Measurements from ENCODE around the gene C1orf198.
A peak's percentile ranks its signal among the peaks of the same experiment; 100 is the strongest.

C1orf198 gene

DNA sequence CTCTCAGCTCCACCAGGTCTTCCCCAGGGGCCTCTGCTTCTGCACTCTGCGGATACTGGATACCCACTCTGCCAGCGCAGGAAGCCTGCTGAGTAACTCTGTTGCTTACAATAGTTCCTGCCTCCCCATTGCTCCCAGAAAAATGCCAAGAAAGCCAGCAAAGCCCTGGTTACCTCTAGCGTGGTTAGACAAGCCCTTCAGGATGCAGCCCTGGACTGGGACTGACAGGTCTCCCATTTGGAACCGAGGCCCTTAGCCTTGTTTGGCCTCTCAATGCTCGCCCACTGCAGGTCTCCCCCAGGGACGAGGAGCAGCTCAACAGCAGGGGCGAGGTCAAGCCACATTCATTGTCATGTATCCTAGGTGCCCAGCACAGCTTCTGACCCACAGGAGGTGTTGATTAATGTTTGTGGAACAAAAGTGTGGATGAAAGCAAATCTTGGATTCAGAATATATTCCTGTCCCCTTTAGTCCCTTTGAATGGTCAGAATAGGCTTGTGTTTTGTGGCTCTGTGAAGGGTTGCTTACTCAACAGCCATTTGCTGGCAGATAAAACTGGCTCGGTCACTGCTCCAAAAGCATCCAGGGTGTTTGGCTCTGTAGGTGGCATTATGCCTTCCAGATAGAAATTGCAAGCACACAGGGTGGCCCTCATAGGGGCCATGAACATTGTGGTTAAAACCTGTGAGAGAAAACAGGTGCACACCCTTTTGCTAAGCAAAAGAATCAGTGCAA, 58.9 kb downstream of the C1orf198 start:
- DNase-seq (ENCODE audit: low spot score) = no peak

DNA sequence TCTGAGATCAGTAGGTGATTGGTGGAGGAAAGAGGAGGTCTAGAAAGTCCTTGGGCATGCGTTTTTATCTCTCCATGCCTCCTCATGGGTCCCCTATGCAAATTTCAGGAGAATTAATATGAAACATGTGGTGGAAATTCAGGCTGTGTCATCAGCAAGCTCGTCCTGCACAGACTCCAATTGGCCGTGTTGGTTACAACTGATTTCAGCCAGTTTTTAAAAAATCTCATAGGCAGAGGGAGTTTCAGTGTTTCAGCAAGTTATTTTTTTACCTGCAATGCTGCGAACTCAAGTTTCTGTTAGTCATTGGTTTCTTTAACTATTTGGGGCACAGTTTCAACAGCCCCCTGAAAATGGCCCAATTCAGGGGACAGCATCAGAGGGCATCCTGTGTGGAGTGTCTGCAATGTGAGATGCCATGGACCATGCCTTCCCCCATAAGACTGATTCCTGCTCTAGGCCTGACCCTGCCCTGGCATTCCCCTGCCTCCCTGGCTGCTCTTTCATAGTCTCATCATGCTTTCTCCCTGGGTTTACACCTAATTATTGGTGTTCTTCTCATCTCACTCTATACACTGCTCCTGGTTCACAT, 59.9 kb downstream of the C1orf198 start:
- DNase-seq (ENCODE audit: low spot score) = no peak

- DNase-seq (ENCODE audit: low spot score) = no peak
Measured at GRCh38 chr1:230807561-230808280, 60.6 kb downstream of the C1orf198 start.

- no peak for DNase-seq (ENCODE audit: low spot score)
Measured at GRCh38 chr1:230807029-230807428, 61.3 kb downstream of the C1orf198 start.

- DNase-seq (ENCODE audit: low spot score) = no peak
Measured at GRCh38 chr1:230806552-230806951, 61.8 kb downstream of the C1orf198 start.

DNA sequence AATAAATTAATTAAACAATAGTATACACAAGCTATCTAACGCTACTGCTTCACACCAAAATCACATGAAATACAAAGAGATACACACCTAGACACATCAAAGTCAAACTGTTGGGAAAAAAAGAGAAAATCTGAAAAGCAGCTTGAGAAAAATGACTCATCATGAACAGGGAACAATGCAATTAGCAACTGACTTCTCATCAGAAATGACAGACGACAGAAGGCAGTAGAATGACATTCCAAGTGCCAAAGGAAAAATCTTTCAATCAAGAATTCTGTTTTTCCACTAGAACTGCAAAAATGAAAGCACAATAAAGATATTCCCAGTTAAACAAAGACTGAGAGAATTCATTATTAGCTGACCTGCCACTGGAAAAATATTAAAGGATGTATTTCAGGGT, 63.9 kb downstream of the C1orf198 start:
- no peak for DNase-seq (ENCODE audit: low spot score)

GRCh38 chr1:230800891-230801840, 67.2 kb downstream of the C1orf198 start:
- no peak for DNase-seq (ENCODE audit: low spot score)

DNA sequence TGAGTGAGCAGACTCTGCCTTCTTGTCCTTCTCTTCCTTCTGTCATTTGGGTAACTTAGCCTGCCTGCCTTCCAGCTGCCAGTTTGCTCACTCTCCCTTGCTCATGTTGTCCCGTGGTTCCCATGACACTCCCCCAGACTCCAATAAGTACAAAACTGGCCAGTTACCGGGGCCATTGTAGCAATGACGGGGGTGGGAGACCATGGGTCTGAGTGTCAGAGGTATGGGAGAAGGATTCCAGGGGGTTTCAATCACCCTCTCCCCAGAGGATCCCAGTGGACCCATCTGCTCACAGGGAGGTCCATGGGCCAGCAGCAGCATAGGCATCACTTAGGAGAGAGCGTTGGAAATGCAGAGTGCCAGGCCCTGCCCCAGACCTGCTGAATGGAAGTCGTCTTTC, 69.8 kb downstream of the C1orf198 start:
- DNase-seq (ENCODE audit: low spot score) = no peak

DNA sequence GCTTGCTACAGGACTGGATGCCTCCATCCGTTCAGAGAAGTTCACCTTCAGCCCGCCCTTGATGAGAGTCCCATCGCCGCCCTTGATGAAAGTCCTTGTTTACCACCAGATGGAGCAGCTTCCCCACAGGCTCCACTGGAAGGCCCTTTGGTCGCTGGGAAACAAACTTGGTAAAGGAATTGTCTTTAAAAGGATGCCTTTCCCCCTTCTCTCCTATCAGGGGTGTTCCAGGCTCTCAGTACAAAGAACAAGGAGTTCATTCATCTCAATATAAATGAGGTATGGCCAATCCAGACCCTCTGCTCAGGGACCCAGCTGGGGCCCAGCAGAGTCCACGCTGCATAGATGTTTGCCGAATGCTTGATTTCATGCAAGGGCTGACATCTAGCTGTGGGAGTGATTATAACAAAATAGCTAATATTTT, 70.4 kb downstream of the C1orf198 start:
- DNase-seq (ENCODE audit: low spot score) = peak; percentile 34

DNA sequence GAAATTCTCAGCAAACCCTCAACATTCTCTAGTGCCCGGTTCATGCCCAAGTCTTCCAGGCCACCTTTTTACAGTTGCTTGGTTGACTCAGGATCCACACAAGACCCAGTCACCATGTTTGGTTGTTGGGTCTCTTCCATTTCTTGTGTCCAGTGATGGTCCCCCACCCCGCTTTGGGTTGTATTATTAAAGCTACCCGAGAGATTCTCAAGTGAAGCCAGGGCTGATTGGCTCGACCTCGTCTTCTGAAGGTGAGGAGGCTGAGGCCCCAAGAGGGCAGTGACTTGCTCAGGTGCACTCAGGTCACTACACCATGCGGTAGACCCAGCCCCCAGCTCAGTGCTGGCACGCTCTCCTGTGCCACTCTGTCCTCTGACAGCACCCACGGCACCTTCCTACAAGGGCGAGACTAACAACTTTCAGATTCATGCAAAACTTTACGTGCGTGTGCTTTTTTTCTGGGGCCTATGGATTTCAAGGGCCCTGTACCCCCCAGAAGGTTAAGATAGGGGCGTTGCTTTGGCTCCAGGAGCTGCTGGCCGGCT, 70.9 kb downstream of the C1orf198 start:
- DNase-seq (ENCODE audit: low spot score) = no peak

DNA sequence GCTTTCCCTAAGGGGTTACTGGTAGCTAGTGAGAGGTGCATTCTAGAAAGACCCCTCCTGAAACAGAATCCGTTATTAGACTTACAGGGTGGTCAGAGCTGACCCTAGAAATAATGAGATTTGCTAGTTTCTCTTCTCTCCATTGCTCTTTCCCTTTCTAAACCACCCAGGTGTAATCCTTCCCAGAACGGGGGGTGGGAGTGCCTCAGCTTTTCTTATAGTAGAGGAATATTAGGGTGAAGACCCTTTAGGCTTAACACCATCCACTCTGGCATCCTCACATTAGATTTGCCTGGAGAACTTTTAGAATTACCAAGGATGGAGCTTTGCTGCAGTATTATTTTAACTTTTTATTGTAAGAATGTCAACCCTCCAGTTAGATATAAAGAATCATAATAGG, 71.7 kb downstream of the C1orf198 start:
- no peak for DNase-seq (ENCODE audit: low spot score)

- DNase-seq (ENCODE audit: low spot score) = no peak
Measured at GRCh38 chr1:230794871-230795605, 73.3 kb downstream of the C1orf198 start.

GRCh38 chr1:230794431-230794830, 73.9 kb downstream of the C1orf198 start:
- no peak for DNase-seq (ENCODE audit: low spot score)

GRCh38 chr1:230793463-230793745, 74.9 kb downstream of the C1orf198 start:
- no peak for DNase-seq (ENCODE audit: low spot score)

DNA sequence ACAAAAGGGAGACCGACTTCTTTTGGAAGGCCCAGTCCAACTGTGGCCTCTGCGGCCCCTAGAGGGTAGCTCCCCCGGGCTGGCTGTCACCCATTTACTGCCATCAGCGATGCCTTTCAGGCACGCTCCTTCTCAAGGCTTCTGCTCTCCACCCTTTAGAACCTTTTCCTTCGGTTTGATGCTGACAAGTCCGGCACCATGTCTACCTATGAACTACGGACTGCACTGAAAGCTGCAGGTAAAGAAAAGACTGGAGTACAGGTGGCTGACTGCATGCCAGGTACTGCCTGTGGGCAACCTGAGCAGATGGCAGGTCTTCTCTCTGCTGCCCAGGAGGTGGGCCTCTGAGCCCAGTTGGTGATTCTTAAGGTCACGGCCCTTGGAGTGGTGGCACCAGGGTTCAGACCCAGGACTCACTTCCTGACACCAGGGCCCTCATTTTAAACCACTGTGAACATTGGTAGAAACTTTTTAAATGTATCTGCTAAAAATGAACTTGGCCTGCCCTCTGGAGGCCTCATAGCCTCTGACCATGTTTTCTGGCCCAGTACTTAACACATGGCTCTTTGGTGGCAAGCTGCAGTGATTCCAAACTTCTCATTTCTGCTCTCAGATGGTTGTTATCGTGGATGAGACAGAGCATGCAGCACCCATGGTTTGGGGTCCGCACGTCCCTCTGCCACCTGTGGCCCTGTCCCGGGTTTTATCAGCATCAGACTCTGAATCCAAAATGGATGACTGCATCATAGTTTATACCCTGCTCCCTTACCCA, 75.4 kb downstream of the C1orf198 start:
- DNase-seq (ENCODE audit: low spot score) = peak; percentile 7

DNA sequence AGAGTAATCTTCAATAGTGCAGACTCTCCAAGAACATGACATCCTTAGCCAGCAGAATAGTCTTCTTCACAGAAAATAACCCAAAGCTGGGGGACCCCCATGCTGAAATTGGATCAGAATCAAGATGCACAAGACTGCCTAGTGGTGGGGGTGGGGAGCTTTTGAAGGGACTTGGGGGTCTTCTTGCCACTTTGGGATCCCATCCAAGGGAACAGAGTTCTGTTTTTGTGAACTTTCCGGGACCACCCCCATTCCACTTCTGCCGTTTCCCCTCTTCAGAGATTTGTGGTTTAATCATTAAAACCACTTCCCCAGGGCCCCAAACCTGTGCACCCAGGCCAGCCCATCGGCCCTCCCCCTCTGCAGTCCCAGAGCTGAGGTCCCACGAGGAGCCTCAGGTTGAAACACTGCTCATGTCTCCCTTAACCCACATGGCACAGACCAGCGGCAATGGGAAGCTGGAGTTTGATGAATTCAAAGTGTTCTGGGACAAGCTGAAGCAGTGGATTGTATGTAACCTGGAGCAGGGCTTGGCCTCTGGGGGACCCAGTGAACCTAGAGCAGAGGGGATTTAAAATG, 76.2 kb downstream of the C1orf198 start:
- DNase-seq (ENCODE audit: low spot score) = no peak

DNA sequence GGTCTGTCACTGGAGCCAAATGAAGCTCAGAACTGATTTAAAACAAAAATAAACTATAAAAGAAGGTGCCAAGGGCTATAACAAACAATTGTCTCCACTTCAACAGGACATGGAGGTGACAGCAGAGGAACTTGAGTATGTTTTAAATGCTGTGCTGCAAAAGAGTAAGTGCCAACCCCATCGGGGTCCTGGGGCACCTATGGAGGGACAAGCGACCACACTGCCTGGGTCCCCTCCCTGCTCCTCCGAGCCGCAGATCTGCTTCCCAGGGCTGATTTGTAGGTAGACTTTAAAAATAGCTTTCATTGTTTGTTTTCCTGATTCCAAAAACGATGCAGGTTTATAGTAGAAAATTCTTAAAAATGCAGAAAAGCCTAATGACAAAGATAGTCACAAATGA, 78.3 kb downstream of the C1orf198 start:
- no peak for DNase-seq (ENCODE audit: low spot score)

- DNase-seq (ENCODE audit: low spot score) = no peak
Measured at GRCh38 chr1:230788561-230789275, 79.6 kb downstream of the C1orf198 start.

DNA sequence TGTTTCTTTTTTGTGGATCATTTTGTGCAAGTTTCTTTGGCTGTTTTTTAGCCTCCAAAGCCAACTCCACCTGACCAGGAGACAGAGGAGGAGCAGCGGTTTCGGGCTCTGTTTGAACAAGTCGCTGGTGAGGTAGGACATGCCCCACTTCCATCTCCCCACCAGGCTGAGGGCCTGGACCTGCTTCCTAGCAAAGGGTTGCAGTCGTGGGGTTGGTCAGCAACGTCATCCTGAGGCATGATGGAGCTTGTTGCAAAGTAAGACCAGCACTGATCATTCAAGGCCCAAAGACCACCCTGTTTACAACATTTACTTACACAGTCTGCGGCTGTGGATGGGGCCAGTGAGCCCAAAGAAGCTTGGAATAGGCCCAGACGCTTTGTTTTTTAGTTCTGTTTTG, 80.8 kb downstream of the C1orf198 start:
- no peak for DNase-seq (ENCODE audit: low spot score)
